Cardiac septum (tissue), 1 donor: ENCODE results near the gene ARID1B. TPM values are rescaled to one million over a fixed set of nuclear protein-coding genes. Genes with fewer than 3 reads are reported as not detected.
A peak's percentile ranks its signal among the peaks of the same experiment; 100 is the strongest.
"Not testable (repeated sequence)": the region's sequence is repeated elsewhere in the genome, so short reads cannot be mapped to it uniquely, and the experiment has no call there.

ENCODE experiments used
- DNase-seq: peaks from one replicate; pipeline ENCODE4 v3.0.0-alpha.2; 2020; ENCODE audit warnings: low spot score
- intact Hi-C: fragments of 100-400 bp; cut with DNase I; formaldehyde crosslinking; loops from one replicate; pipeline ENCODE4 v1.14.0; 2022
- total RNA-seq: library from RNA; stranded (reverse); fragmentation: NEBNext Ultra II Directional; extraction: Animal tissue kit (Norgen Biotek cat#: 25700); gene quantifications from one replicate; pipeline ENCODE4 v1.2.1, GENCODE V29; 2021
- donor health status: DM: no; HTN: no; CAD: no.

Gene ARID1B
- total RNA-seq, 1 donor from 2014 or later = 61.1 TPM

DNA sequence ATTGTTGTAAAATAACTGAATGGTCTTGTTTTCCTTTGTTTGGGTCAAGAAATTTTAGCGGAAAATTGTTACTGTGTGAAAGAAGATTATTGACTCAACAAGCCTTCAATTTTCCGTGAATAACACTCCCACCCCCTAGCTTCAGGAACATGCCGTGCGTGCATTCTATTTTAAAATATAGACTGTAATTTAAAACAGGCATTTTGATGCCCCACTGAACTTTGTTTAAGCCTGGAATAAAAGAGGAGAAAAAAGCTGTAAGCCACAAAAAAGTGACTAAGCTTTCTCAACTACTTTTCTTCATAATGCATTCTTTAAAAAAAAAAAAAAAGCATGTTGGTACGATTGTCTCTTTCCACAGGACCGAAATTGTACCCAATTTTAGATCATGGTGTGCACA lies 166.0 kb downstream of the ARID1B start:
- intact Hi-C loops = no loop called here
- DNase-seq = no peak

DNA sequence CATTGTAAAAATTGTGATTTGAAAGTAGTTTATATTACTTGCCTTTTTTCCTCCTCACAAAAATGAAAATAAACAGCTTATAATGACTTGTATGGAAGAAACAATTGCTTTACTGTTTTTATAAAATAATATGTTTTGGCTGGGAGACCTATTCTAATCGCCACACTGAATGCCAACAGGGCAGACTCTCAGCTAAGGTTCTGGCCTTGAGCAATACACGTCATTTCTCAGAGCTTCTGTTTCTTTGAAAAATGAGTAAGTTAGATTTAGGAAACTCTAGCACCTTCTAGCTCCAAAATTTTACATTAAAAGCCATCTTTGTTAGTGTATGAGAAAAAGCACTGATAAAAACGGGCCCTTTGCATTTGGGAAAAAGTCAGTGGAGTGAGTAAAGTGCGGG lies 166.6 kb downstream of the ARID1B start:
- intact Hi-C loops = no loop called here
- no peak for DNase-seq

DNA sequence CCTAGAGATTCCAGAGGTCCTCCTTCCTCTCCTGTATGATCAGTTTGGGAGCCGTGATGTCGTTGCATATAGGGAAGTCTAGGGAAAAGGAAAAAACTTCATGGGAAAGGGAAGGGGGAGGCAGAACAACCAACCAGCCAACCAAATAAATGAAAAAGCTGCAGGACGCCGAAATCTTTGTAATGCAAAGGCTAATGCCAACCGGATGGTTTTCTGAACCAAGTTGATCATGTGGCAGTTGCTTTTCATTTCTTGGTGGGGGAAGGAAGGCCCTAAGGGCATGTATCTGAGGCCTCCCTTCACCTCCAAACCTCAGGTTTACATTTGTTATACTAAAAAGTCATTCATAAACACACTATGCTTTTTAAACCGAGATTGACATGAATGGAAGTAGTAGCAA lies 167.2 kb downstream of the ARID1B start:
- intact Hi-C loops = no loop called here
- no peak for DNase-seq

DNA sequence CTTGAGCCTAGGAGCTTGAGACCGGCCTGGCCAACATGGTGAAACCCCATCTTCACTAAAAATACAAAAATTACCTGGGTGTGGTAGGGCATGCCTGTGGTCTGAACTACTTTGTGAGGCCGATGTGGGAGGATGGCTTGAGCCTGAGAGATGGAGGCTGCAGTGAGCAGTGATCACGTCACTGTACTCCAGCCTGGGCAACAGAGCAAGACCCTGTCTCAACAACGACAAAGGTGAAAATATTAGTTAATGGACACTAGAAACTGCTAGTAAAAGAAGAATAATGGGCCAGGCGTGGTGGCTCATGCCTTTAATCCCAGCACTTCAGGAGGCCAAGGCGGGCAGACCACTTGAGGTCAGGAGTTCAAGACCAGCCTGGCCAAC lies 168.6 kb downstream of the ARID1B start:
- intact Hi-C loops, DNase-seq: not testable (repeated sequence)

DNA sequence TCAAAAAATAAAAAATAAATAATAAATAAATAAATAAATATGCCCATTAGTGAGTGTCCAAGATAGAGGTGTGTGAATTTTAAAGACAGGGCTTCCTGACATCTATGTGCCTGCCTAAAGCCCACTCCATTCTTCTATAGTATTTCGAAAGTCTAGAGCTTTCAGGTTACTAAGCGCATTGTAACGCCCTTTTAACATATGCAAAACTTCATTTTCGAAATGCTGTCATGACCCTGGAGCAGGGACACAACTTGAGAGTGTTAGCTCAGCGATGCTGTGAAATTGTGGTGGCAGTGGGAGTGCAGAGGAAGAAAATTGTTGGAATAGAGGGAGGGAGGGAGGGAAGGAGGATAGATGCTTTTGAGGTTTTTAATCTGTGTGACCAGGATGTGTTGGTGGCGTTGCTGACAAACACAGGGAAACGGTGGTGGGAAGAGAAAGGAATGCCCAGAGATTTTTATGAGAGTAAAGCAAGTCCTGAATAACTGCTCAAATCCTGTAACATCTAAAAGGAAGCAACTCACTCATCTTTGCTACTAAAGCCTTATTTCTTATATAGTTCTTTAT lies 169.3 kb downstream of the ARID1B start:
- no peak for DNase-seq
- intact Hi-C loops = no loop called here

DNA sequence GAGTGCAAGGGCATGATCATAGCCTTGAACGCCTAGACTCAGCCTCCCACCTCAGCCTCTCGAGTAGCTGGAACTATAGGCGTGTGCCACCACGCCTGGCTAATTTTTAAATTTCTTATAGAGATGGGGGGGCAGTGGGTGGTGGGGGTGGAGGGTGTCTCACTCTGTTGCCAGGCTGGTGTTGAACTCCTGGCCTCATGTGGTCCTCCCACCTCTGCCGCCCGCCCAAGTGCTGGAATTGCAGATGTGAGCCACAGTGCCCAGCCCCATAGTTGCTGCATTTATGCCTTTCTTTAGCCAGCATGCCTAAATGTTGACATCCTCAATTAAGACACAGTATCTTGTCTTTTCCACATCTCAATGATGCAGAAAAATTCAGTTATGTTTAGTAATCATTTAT lies 171.1 kb downstream of the ARID1B start:
- DNase-seq = no peak
- intact Hi-C loops = no loop called here

DNA sequence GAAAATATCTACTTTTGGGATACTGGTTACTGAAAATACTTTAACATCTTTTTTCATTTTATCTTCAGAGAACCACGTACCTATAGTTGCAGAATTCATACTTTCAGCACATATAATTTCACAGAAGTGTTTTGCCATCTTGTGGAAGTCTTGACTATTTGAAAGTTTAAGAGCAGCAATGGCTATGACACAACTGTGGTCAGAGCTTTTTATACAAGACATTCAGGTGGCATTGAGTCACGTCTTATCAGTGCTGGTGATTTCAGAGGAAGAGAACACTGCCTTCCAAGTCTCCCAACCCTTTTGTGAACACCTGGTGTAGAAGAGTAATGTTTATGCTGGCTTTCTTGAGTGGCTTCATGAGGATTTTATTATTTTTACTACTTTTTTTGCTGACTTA lies 171.6 kb downstream of the ARID1B start:
- no peak for DNase-seq
- intact Hi-C loops = no loop called here

DNA sequence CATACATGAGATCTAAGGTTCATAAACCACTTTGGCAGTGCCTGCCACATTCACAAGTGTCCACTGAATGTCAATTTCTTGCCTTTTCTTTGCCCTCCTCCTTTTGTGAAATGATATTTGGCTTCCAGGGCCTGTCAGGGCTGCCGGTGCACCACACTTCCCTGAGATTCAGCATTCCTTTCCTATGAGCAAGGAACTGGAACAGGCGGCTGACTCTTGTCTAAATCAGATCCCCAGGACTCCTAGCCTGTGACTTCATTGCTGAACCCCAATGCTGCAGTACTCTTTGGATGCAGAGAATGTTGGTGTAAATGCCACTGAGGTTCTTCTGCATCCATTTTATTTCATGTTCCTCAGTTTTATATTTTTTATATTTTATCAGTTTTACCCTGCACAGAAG lies 172.2 kb downstream of the ARID1B start:
- no peak for DNase-seq
- intact Hi-C loops = no loop called here

DNA sequence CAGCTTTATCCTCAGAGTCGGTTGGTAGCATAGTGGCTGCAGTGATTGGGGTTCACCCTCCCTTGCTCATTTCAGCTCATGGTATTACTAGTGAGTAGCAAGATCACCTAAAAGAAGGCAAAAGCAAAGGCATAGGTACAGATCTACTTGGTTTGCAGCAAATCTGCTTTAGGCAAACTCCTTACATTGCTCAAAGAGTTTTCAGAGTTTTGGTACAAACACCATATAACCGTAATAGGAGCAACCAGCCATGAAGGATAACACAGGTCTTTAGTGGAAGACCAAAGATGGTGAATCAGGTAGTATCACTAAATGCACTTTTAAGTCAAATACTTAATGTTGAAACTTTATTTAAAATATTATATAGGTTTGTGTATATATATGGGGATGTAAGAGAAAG lies 172.9 kb downstream of the ARID1B start:
- DNase-seq = no peak
- intact Hi-C loops = loop anchor here (5.0 to 10.0 kb wide), 3 partner anchors 63 to 385 kb away; no protein-coding TSS in a partner anchor

DNA sequence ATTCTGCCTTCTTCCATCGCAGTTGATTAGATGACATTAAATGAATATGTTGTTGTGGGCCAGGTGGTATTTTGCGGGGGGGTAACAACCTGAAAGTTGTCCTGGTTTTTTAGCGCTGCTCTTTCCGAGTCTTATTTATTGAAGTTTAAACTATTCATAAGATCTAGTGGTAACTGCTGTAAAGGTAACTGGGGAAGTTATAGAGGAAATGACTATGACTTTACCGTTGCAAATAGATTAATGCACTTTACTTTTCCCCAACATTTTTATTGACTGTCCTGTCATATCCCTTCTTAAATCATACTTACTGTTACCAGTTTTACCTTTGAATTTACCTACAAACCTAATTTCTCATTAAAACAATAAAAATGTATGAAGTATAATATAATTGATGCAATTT lies 173.4 kb downstream of the ARID1B start:
- intact Hi-C loops = loop anchor here (5.0 to 10.0 kb wide), 3 partner anchors 63 to 386 kb away; no protein-coding TSS in a partner anchor
- DNase-seq = no peak

DNA sequence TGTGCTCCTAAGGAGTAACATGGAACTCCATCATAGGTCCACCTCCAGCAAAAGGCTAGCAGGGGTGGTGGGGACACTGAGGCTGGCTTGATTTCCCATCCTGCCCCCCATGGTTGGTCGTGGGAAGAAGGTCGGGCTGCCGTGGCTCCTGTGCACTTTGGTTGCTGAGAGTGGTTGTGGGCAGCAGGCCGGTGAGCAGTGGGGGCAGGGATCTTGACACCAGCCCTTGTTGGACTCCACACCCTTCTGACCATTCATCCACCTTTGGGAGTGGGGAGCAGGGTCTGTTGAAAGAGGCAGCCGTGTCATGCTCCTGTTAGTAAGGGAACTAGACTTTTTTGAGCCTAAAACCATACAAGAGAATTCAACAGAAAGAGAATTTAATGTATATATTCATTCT lies 175.2 kb downstream of the ARID1B start:
- DNase-seq = no peak
- intact Hi-C loops = loop anchor here (5.0 to 10.0 kb wide), 3 partner anchors 65 to 388 kb away; no protein-coding TSS in a partner anchor

DNA sequence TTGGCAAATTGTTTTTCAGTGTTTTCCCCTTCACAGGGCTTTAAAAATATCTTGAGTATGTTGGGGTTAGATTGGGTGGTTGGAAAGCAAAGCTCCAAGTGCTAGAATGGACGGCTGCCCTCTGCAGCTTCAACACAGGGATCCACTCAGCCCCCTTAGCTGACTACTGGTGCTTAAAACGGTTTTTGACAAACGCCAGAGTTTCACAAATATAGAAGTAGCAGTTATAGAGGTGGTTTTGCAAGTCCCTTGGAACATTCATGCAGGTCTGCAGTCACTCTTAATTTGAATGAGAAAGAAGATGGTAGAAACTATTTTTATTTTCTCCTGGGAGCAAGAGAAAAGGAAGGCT lies 175.9 kb downstream of the ARID1B start:
- no peak for DNase-seq
- intact Hi-C loops = loop anchor here (5.0 to 10.0 kb wide), 3 partner anchors 66 to 388 kb away; no protein-coding TSS in a partner anchor

DNA sequence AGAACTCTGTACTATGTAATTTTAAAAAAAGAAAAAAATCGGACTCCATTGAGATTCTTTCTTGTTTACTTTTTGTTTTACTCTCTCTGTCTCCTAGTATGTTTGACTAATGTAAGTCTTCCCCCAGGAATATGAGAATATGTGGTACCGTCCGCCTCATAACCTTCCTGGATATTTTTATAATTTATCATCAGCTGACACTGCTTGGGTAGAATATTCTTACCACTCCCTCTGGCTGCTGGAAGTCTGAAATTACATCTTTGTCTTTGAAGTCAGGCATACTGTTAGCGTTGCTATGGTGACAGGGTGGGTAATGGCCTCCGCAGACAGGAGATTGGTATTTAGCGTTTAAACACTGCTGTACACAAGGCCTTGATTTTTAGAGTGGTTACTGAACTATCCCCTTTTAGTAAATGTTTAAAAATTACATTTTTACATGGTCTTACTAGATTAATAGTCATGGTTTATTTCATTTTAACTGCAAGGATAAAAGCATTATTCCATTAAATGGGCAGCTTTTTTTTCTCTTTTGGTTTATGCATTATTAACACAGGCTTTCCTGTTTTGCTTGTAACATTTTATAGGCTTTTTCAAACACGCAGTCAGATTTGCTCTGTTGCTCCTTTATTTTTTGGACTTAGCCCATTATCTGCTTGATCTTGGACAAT lies 176.4 kb downstream of the ARID1B start:
- intact Hi-C loops = loop anchor here (5.0 to 10.0 kb wide), 3 partner anchors 66 to 389 kb away; no protein-coding TSS in a partner anchor

DNA sequence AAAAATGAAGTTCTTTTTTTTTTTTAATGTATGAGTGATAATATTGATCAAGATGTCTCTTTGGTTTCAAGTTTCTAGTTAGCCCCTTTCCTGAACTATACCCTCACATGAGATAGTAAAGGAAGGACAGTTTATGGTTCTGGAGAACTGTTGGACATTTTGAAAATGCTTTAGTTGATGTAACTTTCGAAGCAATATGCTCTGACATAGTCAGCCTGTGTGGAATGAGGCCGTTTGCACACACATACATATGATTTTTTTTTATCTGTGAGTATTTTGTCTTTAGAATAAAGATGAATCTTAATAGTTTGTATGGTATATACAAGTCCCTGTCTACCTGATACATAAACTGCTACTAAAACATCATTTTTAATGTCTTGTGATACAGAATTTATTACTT lies 177.0 kb downstream of the ARID1B start:
- no peak for DNase-seq
- intact Hi-C loops = loop anchor here (5.0 to 10.0 kb wide), 3 partner anchors 67 to 389 kb away; no protein-coding TSS in a partner anchor

More for the DNA sequence above, 176.4 kb downstream of the ARID1B start:
- no peak for DNase-seq

DNA sequence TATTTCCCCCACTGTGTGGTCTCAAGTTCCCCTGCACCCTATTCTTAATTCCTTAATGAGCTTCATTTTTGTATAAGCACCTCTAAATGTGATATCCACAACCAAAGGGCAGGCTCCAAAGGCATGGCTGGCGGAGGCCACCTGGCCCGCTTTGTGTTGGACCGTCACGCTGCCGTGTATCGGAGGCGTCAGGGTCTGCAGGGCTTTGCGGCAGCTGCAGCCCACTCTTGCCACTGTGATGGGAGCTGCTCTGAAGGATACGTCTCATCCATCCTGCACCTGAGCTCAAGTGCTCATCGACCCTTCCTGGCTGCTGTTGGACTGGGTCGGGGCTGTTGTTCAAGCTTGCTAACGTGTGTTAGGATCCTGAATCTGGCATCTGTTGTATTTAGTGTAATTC lies 177.6 kb downstream of the ARID1B start:
- no peak for DNase-seq
- intact Hi-C loops = loop anchor here (5.0 to 10.0 kb wide), 4 partner anchors 67 to 390 kb away; no protein-coding TSS in a partner anchor

DNA sequence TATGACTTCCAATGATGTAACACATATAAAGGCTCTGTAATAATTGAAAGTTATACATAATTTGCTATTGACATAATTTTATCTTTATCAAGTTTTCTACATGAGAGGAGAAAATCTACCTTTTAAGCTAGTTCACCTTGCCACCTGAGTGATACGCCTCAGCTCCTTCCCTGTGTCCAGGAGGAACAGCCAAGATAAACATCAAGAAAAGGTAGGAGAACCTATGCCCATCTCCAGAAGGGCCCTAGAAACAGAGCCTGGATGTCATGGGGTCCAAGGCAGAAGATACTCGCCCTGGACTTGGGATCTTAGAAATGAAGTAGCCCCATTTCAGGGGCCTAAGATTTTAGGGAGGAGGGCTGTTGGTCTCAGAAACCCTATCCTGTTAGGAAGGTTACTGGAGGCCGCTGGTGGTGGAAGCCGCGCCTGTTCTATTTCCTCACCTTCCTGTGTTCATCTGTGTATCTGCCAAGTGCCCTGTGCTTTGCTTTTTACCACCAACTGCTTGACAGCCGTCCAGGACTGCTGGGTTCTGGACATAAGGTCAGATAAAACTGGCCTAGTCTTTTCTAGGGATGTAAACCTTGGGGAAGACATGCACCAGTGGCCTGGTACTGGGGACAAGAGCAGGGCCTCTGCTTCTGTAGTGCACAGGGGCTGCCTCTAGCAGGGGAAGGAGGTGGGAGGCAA lies 178.5 kb downstream of the ARID1B start:
- peak; percentile 80 for DNase-seq
- intact Hi-C loops = loop anchor here (5.0 to 10.0 kb wide), 2 partner anchors 67 to 391 kb away; no protein-coding TSS in a partner anchor

DNA sequence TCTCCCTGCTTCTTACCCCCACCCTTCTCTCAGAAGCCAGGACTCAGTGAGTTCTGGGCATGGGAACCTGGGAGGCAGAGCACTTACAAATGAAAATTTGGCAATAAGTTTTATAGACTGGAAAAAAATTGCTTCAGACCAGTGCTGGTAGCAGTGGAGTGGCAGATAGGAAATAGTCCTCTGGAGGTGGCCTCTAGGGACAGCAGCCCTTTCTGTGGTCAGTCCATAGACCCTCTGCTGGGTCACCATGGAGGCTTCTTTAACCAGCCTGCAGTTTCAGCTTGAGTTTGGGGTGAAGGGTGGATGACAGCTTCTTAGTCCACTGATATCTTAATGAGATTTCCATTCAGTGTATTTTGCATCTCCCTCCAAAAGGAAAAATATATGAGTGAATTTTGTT lies 179.1 kb downstream of the ARID1B start:
- DNase-seq = no peak
- intact Hi-C loops = loop anchor here (5.0 to 10.0 kb wide), 2 partner anchors 66 to 391 kb away; no protein-coding TSS in a partner anchor

DNA sequence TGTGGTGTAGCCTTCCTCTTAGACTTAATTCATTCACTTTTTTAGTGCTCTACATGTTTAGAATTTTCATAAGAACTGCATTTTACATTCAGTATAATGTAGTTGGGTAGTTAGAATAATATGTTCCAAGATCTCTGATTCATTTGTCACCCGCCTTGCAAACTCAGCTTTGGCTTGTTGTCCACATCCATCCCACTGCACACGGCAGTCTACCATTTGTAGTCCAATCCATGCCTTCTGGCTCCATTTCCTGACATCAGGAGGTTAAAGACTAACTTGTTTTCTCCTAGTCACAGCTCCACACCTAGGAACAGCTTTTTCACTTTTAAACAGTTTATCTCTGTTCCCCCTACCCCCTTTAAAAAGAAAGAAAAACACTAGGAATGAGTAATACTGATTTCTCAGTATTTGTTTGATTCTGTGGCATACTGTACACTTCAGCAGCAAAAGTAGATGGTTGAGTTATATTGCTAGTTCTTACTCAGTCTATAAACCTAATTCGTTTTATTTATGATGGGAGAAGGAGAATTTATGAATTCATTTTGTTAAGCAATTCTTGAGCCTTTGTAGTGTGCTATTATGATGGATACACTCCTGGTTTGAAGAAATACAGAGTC lies 180.9 kb downstream of the ARID1B start:
- intact Hi-C loops = loop anchor here (5.0 to 10.0 kb wide), 2 partner anchors 64 to 393 kb away; no protein-coding TSS in a partner anchor
- no peak for DNase-seq

DNA sequence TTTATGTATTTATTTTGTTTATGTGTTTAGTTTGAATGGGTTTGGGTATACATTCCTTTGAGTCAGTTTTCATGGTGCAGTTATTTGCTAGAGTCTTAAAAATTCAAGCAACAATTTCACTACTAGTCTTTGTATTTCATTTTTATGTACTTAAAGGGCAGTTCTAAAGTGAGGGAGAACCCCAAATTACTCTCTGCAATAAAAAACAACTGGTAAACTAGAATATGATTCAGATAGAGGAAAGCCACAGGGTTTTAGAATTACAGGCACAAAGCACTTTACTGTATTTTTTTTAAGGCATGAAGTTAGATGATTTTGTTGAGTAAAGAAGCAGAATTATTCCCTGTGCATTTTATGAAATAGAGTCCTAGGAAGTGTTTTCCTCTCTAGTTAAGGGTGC lies 183.3 kb downstream of the ARID1B start:
- no peak for DNase-seq
- intact Hi-C loops = no loop called here

DNA sequence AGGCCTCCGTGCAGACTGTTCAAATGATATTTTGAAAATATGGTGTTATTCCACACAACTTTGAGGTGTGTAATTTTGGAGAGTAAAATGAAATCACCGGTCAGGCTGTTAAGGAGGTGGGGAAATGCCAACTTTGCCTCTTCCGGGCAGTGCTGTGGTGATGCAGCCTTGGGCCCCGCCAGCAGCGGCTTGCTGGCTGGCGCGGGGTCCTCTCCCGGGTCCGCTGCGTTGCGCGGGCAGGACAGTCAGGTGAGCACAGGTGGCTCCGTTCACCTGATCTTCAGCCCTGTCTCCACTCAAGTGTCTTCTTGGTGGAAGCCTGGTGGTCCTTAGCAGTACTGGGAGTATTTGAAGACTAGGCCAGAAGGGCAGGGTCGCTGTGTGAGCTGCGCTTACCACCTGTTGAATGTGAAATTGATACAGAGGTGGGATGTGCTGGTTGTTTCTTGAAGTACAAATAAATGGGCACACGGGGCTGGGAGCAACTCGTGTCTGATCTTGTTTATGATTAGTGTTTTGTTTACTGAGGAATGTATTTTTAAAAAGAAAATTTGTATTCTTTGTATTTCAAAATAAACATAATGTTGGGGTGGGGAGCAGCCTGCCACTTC lies 184.2 kb downstream of the ARID1B start:
- intact Hi-C loops = no loop called here
- DNase-seq = no peak
